ENCODE data around the gene DDX28. TPM values are rescaled to one million over a fixed set of nuclear protein-coding genes. Genes with fewer than 3 reads are reported as not detected.

DDX28 gene
- total RNA-seq, 2 donors from 2014 or later = 5.4 to 5.8 TPM

DNA sequence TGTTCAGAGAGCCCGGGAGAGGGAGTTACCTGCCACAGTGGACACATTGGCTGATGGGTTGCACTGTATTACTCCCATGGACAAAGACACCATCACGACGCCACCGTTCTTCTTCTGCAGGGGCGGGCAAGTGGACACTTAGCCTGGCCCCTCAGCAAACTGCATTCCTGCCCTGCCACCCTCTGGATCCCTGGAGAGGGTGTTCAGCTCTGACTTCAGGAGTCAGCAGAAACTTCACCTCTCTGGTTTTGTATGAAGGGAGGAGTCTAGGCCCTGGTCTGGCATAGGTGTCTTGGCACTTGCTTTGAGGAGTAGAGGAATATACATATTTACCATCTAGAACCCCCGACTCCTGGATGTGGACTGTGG is 33.0 kb downstream of the DDX28 start:
- Histone ChIP-seq H3K4me3 (no peak overlapping the region), H3K4me1 (ENCODE audit: control insufficient read depth in 1 of 2, low read depth in 2 of 2) (peaks cover 6 to 10% of the 10 kb centered on the region in 2 donors), H3K27me3 (replicated peaks; ENCODE audit: insufficient read depth) (no peaks in the 10 kb centered on the region), H3K27ac (no peak overlapping the region), H3K36me3 (no peaks in the 10 kb centered on the region), H3K9me3 (no peaks in the 10 kb centered on the region)
- TF ChIP-seq CTCF (IDR thresholded peaks at IDR 0.05) = no peak
- no peak for DNase-seq (ENCODE audit: low spot score)
- ATAC-seq (ENCODE audit: insufficient number of reproducible peaks, low FRiP score, low read depth) = no peak

- no peak for DNase-seq (ENCODE audit: low spot score)
- Histone ChIP-seq H3K4me1 (ENCODE audit: control insufficient read depth in 1 of 2, low read depth in 2 of 2) (peaks cover 6 to 10% of the 10 kb centered on the region in 2 donors), H3K4me3 (no peak overlapping the region), H3K36me3 (no peaks in the 10 kb centered on the region), H3K9me3 (no peaks in the 10 kb centered on the region), H3K27me3 (replicated peaks; ENCODE audit: insufficient read depth) (no peaks in the 10 kb centered on the region), H3K27ac (no peak overlapping the region)
- no peak for ATAC-seq (ENCODE audit: insufficient number of reproducible peaks, low FRiP score, low read depth)
- no peak for TF ChIP-seq CTCF (IDR thresholded peaks at IDR 0.05)
Observed at GRCh38 chr16:67989322-67990017, 33.6 kb downstream of the DDX28 start.

GRCh38 chr16:67988675-67989074 is 34.4 kb downstream of the DDX28 start:
- DNase-seq (ENCODE audit: low spot score) = no peak
- Histone ChIP-seq H3K27ac (no peak overlapping the region), H3K9me3 (no peaks in the 10 kb centered on the region), H3K27me3 (replicated peaks; ENCODE audit: insufficient read depth) (no peaks in the 10 kb centered on the region), H3K4me1 (ENCODE audit: control insufficient read depth in 1 of 2, low read depth in 2 of 2) (peaks cover 6 to 8% of the 10 kb centered on the region in 2 donors), H3K4me3 (no peak overlapping the region), H3K36me3 (no peaks in the 10 kb centered on the region)
- TF ChIP-seq CTCF (IDR thresholded peaks at IDR 0.05) = no peak
- no peak for ATAC-seq (ENCODE audit: insufficient number of reproducible peaks, low FRiP score, low read depth)

DNA sequence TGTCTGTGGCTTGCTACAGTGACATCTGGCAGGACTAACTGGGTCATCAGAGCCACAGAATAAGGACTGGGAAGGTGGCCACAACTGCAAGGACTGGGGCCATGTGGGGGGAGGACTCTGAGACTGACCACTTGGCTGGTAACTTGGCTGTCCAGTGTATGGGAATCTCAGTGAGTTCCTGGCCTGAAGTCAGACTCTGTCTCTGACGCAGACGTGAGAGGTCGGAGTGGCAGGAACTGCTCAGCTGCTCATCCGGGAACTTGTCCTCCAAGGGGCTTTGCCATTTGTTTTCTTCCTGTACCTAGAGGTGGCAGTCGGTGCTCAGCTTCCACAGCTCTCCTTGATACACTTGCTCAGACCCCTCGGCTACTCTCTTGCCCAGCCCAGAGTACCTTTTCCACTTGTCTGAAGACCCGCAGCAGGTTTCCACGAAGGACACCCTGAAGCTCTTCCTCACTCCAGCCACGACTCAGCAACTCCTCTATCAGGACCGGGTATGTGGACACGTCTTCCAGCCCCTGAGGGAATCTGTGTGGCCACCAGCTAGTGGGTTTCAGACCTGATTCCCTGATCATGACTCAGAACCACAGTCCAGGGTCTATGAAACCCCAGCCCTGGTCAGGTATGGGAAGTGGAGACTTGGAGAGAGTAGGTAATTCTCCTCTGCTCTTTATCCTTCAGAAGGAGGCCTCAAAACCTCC is 35.4 kb downstream of the DDX28 start:
- TF ChIP-seq CTCF (IDR thresholded peaks at IDR 0.05) = no peak
- H3K4me3 ChIP-seq = no peak overlapping the region
- no peaks in the 10 kb centered on the region for H3K4me1 ChIP-seq (ENCODE audit: control insufficient read depth in 1 of 2, low read depth in 2 of 2)
- DNase-seq (ENCODE audit: low spot score) (no peak), ATAC-seq (ENCODE audit: insufficient number of reproducible peaks, low FRiP score, low read depth) (no peak)
- no peak overlapping the region for H3K27ac ChIP-seq
- H3K27me3 ChIP-seq (replicated peaks; ENCODE audit: insufficient read depth) = no peaks in the 10 kb centered on the region
- H3K36me3 ChIP-seq = no peaks in the 10 kb centered on the region
- no peaks in the 10 kb centered on the region for H3K9me3 ChIP-seq

DNA sequence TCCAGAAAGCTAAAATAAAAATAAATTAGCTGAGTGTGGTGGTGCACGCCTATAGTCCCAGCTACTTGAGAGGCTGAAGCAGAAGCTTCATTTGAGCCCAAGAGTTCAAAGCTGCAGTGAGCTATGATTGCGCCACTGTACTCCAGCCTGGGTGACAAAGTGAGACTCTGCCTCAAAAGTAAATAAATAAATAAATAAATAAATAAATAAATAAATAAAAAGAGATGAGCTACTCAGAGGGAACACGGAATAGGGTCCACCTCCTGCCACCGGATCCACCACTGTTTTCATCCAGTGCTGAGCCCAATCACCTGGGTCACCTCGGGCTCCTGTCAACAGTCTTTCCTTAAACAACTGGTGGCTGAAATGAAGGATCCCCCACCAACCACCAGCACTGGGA is 36.1 kb downstream of the DDX28 start:
- Histone ChIP-seq H3K9me3 (no peaks in the 10 kb centered on the region), H3K4me3 (no peak overlapping the region), H3K36me3 (no peaks in the 10 kb centered on the region), H3K27ac (no peak overlapping the region), H3K4me1 (ENCODE audit: control insufficient read depth in 1 of 2, low read depth in 2 of 2) (no peaks in the 10 kb centered on the region), H3K27me3 (replicated peaks; ENCODE audit: insufficient read depth) (no peaks in the 10 kb centered on the region)
- ATAC-seq (ENCODE audit: insufficient number of reproducible peaks, low FRiP score, low read depth) (no peak), DNase-seq (ENCODE audit: low spot score) (no peak)
- TF ChIP-seq CTCF (IDR thresholded peaks at IDR 0.05) = no peak

Data from thoracic aorta (tissue), 2 donors.